EH (cell line): ENCODE data around the gene TRIM6.
"Not testable (repeated sequence)": the region's sequence is repeated elsewhere in the genome, so short reads cannot be mapped to it uniquely, and the experiment has no call there.

Experiments used
- DNase-seq: peaks from one replicate; pipeline ENCODE4 v3.0.0-alpha.2; 2015; ENCODE audit warnings: low read depth

TRIM6 gene

DNA sequence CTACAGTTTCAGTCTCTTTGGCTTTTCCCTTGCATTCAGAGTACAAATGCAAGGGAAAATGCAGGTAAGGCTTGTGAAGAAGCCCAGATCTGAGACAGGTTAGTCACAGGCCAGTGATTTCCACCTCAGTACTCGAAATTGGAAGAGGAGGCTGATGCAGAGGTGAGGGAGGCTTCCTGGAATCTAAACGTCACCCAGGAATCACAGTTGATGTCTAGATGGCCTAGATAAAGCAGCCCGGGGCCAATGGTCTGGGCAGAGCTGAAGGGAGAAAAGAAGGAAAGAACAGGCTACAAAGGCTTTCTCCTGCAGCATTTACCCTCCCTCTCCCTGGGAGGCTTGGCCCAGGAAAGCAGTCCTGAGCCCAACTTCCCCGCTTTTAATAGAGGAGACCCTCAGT, 8.5 kb downstream of the TRIM6 start:
- DNase-seq = peak; percentile 33

DNA sequence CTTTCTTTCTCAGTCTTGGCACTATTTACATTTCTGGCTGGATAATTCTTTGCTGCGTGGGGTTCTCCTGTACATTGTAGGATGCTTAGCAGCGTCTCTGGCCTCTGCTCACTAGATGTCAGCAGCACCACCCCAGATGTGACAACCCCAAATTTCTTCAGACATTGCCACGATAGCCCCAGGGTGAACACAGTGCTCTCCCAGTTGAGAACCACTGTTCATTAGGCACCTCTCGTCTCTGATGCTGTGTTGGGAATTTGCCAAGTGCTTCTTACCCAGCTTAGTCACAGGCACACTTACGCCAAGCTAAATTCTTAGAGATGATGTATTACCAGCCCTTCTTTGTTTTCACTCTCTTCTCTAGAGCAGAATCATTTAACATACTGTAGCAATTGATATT, 9.4 kb downstream of the TRIM6 start:
- peak; percentile 93 for DNase-seq

DNA sequence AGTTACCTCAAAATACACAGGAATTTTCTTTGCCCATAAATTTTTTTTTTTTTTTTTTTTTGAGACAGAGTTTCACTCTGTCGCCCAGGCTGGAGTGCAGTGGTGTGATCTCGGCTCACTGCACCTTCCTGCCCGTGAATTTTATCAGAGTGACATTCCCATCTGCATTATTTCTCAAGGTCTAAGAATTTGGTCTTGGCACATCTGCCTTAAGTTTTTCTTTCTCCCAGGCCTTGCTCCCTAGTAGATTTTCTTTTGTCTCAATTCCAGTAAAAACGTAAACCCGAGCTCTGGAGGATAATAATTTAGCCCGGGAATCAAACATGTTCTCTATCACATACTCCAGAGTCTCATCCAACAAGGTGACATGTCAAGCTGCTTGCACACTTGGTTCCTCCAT, 12.4 kb downstream of the TRIM6 start:
- peak; percentile 28 for DNase-seq

DNA sequence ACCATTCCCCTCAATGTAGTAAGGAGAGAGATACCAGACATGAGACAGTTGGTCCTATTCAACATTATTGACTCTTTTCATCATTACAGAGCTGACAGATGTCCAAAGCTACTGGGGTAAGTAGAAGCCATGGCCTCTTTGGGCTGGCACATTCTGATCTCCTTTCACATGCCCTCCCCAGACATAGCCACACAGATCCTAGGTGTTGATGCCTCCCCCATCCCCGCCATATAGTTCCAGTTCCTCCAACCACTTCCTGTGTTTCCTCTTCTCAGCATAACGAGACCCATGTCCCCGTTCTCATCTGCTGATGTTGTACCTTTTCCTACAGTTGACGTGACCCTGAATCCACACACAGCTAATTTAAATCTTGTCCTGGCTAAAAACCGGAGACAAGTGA, 14.0 kb downstream of the TRIM6 start:
- DNase-seq = no peak

DNA sequence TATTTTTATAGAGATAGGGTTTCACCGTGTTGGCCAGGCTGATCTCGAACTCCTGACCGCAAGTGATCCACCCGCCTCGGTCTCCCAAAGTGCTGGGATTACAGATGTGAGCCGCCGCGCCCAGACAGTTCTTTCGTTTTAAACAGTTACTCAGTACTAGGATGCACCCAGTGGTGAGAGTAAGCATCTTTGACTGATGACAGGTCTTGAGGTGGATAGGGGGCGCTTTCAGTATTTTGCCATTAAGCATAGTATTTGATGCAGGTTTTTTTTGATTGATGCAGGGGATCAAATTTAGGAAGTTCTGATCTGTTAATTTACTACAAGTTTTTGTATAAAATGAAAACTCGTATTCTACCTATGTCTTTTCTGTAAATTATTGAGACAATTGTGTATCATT, 15.2 kb downstream of the TRIM6 start:
- no peak for DNase-seq

DNA sequence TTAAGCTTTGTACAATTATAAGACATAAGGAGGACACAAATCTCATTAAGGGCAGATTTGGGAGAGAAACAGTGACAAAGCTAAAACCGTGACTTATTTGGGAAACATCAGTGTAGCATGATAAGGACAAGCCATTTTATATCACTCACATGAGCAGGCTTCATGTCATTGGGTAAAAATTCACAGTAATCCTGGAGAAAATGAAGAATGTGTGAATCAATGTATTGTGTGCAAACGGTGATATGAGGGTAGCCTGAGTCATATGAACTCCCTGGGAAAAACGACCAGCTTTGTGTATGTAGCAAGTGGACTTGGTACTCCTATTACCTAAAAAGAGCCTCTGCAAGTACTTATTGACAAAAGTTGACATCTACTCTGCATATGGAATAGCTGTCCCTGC, 22.4 kb downstream of the TRIM6 start:
- DNase-seq = peak; percentile 86

DNA sequence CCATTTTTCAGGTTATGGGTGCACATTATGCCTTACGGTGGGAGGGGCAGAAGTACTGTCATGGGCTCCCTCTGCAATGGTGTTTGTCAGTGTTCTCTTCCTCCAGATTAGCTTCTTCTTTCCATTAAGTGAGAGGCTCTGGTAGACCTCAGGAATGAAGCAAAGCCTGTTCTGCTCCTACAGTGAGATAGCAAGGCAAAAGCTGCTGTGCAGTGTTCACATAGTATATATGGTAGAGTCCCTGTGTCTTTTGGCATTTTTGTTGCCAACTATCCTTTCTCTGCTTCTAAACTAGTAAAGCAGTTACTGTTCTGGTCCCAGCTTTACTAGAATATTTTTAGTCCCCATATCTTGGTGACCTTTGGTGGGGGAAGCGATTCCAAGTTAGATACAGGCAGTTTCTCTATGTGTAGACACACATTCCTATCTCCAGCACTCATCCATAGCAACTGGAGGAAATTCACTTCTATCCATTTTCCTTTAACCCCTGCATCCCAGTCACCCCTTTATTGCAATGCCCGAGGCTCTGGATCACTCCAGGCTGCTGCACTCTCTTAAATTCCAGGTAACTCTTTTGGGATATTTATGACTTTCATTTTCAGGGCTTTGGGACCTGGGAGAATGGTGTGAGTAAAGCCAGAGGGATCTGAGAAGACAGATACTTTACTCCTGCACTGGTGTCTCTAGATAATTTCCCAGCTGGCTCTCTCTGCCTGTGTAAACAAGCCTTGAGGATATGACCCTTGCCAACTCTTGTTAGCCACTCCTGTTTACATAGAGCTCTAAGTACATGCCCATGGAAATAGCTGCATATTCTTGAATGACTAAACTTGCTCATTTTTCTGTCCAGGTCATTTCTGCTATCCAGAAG, 24.4 kb downstream of the TRIM6 start:
- peak; percentile 93 for DNase-seq

DNA sequence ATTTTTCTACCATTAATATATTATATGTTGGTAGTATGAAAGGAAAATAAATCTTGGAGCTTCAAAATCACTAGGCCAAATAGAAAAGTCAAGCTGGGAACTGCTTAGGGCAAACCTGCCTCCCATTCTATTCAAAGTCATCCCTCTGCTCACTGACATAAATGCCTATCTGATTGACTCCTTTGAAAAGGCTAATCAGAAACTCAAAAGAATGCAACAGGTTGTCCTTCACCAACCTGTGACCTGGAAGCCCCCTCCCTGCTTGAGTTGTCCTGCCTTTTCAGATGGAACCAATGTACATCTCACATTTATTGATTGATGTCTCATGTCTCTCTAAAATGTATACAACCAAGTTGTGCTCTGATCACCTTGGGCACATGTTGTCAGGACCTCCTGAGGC, 25.1 kb downstream of the TRIM6 start:
- DNase-seq = no peak

DNA sequence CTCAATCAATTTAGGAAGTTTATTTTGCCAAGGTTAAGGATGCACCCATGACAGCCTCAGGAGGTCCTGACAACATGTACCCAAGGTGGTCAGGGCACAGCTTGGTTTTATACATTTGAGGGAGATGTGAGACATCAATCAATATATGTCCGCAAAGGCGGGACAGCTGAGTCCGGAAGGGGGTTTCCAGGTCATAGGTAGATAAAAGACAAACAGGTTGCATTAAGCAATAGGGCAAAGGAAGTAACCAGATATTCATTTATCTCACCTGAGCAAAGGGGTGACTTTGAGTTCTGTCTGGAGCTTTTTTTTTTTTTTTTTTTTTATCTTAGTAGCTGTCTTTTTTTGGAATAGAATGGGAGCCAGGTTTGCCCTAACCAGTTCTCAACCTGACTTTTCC, 26.4 kb downstream of the TRIM6 start:
- no peak for DNase-seq

DNA sequence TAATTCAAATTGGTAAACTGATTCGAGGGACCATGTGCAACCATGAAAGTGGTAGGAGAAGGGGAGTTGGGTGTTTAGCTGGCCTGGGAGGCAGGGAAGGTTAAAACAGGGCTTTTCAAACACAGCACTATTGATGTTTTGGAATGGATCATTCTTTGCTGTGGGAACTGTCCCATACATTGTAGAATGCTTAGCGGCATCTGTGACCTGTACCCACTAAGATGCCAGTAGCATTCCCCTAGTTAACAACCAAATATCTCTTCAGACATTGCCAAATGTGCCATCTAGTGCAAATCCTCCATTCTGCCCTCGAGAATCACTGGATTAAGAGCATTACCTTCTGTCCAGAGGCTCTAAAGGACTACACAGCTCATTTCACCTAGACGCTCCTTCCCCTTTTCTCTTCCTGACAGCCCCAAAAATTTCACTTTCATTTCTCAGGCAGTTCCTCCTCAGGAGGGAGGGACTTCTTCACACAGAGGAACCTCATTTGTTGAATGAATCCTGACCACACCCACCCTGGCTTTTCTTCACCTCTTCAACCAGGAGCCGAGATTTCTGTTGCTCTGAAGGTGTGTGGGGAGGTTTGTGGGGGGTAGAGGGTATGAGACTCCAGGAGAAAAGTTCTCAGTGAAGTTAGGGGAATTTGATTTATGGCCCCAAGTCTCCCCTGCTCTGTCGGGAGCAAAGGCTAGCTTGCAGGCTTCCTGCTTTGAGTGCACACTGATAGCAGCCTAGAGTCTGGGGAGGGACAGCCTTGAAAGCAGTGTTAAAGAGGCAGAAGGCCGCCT, 28.2 kb downstream of the TRIM6 start, which contains the start of gene TRIM34:
TRIM34 (plus strand) TSS at position 513 of the 791 bp plus-strand sequence. CDS start 7,331 bp downstream, outside the sequence.
- peak; percentile 81 for DNase-seq

DNA sequence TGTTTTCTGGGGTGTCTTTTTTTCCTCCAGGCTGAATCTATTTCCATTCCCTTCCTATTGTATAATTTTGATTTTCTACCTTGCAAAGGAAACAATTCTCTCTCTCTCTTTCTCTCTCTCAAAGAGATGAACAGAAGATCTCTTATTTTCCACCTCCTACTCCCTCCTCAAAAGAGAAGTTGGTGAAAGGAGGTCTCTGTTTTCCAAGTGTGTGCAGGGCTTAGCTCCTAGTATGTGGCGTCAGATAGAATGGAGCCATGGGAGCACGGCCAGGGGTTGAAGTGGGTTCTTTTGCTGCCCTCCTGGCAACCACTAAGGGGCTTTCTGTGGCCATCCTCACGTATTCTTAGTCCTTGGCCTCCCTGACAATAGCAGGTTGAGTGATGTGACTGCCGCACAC, 28.8 kb downstream of the TRIM6 start:
- DNase-seq = no peak

DNA sequence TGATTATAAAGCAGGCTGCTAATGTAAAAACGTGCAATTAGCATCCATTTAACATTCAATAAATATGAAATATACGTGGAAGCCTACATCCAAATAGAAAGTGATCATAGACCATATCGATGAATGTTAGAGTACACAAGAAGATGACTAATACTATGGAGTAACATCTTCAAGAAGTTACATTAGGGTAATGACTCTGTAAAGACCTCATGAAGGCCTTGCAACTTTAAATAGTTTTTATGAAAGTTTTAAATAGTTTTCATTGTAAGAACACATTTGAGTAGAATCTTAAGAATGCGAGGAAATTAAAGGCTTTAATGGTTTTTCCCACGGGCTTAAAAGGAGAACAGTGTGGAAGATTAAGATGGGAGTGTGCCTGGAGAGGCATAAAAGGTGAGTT, 29.8 kb downstream of the TRIM6 start:
- peak; percentile 82 for DNase-seq

DNA sequence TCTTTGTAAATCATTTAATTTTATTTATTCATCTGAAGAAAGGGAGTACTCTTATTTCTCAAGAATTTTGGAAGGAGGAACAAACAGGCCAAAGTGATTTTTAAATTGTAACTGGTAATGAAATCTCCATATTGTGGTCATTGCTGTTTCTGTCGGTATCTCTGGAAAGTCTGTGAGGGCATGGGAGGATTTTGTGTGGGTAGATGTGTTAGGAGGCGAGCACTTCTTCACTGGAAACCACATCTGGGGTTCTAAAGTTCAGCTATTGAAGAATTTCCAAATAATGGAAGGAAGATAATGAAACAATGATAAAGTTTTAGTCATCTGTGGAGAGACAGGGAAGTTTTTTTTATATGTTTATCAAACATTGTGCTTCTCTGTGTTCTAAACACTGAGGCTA, 35.0 kb downstream of the TRIM6 start:
- no peak for DNase-seq

DNA sequence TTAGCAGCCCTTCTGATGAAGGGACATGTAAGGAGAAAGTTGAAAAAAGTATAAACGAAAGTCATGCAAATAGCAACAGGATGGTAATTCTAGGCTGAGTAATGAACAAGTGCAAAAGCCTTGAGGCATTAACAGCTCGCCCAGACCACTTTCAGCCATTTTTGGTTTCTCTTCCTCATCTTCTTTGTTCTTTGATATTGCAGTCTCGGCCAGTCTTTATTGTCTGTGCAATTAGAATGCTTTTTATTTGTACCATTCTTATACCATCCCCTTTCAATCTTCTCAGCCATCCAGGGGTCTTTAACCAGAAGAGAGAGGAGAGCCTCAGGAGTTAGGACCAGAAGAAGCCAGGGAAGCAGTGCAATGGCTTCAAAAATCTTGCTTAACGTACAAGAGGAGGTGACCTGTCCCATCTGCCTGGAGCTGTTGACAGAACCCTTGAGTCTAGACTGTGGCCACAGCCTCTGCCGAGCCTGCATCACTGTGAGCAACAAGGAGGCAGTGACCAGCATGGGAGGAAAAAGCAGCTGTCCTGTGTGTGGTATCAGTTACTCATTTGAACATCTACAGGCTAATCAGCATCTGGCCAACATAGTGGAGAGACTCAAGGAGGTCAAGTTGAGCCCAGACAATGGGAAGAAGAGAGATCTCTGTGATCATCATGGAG, 35.7 kb downstream of the TRIM6 start:
- DNase-seq = no peak

DNA sequence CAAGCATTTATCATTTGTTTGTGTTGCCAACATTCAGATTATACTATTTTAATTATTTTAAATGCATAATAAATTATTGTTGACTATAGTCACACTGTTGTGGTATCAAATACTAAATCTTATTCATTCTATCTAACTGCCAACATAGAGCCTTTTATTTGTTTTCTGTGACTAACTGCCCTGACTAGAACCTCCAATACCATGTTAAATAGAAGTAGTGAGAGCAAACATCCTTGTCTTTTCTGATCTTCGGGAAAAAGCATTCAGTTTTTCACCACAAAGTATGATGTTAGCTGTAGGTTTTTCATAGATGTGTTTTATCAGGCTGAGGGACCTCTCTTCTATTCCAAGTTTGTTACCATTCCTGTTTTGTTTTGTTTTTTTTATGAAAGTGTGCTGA, 43.5 kb downstream of the TRIM6 start:
- DNase-seq = no peak

DNA sequence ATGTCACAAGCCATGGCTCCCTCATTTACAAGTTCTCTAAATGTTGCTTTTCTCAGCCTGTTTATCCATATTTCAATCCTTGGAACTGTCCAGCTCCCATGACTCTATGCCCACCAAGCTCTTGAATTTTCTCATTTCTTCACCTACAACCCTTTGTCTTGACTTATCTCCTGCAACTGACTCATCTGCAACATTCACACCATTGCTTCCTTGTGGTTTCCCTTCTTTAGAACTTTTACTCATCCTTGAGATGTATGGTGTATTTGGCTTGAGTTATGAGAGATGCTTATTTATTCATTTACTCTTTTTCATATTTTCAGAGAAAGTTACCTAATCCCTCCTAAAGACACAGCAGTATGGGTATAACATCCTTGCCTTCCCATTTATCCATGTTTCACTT, 47.1 kb downstream of the TRIM6 start:
- DNase-seq = no peak

DNA sequence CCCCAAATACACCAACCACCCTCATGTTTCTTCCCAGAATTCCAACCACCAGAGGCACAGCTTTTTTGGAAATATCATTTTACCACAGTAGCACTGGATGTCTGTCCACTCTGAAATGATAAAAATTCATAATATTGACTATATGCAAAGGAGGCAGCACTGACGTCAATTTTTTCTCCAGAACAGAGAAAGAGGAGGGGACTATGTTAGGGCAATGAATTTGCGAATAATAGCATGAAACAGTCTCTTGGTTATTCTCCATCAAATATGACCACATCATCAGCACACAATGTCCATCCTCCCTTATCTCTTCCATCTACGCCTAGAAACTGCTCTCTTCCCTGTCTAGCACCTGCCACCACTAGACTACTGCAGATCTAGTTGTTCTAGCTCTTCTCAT, 49.7 kb downstream of the TRIM6 start:
- DNase-seq = no peak

DNA sequence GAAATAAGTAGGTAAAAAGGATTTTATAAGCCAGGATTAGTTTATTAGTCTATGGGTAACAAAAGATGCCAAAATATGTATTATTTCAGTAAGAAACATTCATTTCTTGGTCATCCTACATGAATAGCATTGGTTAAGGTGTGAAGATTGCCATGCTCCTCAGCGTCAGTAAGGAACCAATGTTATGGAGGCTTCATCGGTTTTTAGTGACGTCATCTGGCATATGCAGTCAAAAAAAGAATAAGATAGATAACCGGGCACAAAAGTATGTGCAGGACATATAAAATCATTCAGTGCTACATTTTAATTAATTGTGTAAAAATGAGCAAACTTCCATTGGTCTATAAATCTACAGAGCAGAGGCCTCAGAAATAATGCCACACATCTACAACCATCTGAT, 59.0 kb downstream of the TRIM6 start:
- DNase-seq = no peak

DNA sequence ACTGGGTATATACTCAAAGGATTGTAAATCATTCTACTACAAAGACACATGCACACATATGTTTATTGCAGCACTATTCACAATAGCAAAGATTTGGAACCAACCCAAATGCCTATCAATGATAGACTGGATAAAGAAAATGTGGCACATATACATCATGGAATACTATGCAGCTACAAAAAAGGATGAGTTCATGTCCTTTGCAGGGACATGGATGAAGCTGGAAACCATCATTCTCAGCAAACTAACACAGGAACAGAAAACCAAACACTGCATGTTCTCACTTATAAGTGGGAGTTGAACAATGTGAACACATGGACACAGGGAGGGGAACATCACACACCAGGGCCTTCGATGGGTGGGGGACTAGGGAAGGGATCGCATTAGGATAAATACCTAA, 60.5 kb downstream of the TRIM6 start:
- not testable (repeated sequence) for DNase-seq

DNA sequence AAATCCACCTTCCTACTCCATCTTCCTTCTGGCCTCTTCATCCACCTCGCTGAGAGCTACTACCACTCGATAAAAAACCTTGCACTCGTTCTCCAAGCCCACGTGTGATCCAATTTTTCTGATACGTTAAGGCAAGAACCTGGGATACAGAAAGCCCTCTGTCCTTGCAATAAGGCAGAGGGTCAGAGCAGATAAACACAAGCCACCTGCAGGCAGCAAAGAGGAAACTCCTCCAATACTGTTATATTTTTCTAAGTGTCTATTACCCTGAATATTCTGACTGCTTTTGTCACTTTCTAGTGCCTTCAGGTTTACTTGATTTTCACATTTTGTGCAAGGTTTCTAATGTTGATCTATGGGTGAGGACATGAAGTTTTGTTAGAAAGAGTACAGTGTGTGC, 61.9 kb downstream of the TRIM6 start:
- DNase-seq = no peak
